DLD1 (cell line): ENCODE data around the gene DDA1.

Experiments
- in situ Hi-C: cut with HindIII; loops from 2 replicates; pipeline ENCODE4 v1.10.0; 2017; ENCODE audit warnings: low sequenced_read_pairs

DDA1 gene

DNA sequence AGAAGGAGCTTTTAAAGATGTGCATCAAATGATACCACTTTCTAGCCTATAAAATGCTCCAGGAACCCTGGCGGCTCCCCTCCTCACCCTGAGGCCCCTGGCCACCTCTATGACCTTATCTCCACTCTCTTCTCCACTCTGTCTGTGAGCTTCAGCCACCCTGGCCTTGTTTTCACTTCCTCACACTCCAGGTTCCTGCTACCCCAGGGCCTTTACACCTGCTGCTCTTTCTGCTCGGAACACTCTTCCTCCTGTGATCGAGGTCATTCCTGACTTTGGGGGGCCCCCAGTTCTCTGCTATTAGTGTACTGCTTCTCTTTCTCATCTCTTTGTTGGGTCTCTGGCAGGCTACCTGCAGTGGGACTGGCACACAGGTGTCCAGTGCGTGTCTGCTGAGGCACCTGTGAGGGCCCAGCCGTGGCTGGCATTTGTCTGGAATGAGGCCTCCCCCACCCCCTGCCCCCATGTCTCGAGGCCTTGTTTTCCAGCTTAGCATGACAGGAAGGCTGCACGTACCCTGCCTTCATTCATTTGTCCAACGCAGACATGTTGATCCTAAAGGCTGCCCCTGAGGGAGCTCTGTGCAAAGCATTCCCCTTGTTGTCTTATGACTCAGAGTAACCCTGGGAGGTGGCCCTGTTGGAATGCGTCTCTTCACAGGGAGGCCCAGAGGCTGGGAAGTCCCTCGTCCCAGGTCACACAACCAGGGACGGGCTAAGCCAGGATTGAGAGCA lies 2.3 kb downstream of the DDA1 start:
- in situ Hi-C loops, result no loop called here

DNA sequence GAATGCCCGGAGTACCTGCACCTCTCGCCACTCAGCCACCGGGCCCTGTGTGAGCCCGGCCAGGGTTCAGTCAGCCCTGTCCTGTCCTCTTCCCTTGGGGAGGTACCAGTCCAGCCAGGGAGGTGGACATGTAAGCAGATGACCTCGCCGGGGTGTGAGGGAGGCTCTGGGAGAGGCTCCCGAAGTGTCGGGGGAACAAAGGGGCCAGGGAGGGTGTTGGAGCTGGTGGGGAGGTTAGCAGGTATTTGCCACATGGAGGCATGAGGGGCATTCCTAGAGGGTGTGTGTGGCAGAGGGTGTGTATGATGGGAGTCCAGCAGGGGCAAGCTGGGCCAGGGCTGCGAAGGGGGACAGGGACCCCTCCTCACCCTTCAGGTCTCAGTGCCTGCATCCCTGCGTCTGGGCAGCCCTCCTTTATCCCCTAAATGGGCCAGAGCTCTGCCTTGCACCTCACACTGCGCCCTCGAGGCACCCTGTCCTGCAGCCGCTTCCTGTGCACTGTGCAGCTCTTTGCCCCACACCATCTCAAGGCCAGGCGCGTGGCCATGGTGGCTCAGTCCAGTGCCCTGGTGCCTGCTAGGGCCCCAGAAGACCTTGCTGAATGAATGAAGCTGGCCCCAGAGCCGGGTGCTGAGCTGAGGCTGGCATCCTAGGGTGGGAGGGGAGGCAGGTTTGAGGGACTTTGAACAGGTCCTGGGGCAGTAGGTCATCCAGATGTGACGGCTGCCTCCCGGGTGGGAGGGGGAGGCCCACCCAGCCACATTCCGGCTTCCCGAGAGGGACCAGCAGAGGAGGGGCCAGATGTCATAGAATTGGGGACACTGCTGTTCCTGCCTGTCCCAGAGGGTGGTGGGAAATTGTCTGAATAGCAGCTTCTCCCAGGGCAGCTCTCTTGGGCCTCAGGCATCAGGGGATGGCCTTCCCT lies 3.1 kb downstream of the DDA1 start:
- in situ Hi-C loops, result no loop called here

DNA sequence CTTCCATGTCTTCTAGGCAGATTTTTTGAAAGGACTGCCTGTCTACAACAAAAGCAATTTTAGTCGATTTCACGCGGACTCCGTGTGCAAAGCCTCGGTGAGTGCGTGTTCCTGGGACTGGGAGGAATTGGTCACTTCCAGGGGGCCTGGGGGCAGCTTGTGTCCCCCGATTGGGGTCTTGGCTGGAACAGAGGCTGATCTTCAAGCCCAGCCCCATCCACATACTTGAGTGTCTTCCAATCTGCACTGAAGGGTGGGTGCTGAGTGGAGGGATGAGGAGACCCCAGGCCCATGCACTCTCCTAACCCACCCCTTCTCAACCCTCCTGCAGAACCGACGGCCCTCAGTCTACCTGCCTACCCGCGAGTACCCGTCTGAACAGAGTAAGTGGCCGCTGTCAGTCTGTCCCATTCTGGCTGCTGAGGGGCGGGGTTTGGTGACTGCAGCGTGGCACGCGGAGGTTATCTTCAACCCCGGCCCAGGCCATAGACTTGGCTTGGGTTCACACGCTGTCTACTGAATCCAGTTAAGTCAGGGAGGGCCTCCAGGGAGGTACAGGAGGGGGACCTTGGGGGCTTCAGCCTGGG lies 4.7 kb downstream of the DDA1 start:
- in situ Hi-C loops, result no loop called here

DNA sequence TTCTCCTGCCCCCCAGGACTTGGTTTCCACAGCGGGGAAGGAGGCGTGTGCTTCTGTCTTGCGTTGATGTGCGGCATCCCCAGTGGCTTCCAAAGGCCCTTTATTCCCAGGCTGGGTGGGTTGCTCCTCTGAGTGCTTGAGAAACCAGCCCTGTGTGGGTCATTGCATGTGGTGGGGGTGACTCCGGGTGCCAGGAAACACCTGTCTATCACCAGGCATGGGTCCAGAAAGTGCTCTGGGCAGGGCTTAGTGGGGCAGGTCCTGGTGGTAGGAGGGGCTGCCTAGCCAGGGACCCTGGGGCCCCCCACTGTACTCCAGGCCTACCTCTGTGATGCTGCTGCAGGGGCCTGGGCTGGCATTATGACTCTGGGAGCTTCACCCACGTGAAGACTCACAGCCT lies 9.6 kb downstream of the DDA1 start:
- in situ Hi-C loops, result no loop called here

DNA sequence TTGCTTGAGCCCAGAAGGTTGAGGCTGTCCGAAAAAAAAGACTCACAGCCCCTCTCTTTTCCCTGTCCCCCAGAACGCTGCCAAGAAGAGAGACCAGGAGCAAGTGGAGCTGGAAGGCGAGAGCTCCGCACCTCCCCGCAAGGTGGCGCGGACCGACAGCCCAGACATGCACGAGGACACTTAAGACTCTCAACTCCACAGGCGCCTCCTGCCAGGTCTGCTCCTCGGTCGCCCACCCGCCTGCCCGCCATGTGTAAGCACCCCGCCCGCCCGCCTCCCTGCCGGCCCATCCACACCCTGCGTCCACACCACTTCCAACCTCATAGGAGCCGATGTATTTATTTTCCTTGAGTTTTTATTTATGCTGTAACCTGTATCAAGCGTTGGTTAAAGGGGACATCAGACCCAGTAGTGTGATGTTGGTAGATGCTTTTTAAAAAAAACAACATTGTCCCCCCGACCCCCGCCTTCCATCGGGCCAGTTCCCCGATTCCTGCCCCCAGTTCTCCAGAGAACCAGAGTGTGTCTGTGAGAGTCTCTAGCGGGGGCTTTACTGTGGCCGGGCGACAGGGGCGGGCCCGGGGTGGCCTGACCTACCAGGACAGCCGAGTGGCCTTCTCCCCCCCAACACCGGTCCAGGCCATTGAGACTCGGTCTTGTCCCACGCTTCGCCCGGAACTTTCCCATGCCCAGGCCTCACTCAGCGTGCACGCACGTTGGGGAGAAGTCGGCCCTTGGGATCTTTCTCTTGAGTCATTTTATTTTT lies 10.3 kb downstream of the DDA1 start:
- in situ Hi-C loops, result no loop called here

DNA sequence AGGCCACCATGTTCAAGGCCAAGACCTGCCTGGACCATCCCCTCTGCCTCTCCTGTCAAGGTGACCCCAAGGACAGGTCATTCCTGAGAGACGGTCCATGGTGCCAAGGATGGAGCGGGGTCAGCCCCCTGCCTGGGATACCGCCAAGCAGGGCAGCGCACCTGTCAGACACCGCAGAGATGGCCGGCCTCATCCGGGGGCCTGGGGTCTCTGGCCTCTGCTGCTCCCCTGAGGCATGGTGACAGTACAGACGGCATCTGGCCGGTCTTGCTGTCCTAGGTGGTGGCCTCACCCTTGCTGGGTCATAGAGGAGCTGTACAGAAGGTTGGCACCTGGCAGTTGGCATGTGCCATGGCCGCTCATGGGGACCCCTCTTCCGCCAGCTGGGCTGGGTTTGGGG lies 11.1 kb downstream of the DDA1 start:
- in situ Hi-C loops, result no loop called here

DNA sequence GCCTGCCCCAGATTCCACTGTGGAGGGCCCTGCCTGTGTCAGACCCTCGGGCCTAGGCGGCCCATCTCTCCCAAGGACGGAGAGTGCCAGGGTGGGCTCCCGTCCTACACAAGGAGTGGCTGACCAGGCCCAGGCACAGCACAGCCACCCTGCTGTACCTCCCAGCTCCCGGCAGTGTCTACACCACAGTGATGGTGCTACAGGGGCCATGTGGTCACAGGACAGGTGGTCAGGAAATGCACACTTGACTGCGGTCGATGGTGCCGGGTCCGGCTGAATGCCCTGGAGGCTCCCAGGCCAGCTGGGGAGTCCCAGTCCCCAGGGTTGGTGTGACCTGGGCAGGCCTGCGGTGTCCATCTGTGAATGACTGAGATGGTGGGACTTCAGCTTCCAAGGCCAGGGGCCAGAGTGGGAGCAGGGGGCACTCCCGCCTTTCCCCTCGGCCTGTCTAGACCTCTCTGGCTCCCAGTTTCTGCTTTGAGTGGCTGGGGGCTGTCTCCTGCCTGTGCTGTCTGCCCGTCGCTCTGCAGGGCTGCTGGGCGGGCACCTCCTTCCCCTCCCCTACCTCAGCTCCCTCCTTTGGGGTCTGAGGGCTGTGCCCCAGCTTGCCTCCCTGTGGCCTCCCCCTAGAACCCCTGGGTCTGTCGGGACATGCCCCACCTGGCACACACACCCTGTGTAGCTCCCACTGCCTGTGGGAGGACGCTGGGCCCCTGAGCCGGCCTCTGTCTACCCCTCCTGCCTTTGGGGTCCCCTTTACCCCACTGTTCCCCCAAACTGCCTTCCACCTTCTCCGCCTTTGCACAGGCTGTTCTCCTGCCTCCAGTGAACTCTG lies 12.5 kb downstream of the DDA1 start:
- in situ Hi-C loops, result no loop called here

DNA sequence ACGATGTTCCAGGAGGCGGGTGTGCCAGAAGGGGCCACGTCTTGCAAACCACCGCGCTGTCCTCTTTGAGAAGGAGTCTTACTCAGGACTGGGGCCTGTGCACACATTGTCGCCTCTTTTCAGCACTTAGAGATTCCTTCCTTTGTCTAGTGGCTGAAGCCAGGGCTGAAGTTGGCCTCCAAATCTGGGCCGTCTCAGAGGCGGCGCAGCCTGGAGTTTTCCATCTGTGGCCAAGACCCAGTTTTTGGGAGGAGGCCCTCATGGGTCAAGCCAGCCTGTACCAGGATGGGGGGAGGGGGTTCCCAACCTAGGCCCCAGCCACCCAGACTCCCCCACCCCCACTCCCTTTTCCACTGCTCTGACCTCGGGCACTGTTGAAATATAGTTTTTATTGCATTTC lies 13.5 kb downstream of the DDA1 start:
- in situ Hi-C loops, result no loop called here

DNA sequence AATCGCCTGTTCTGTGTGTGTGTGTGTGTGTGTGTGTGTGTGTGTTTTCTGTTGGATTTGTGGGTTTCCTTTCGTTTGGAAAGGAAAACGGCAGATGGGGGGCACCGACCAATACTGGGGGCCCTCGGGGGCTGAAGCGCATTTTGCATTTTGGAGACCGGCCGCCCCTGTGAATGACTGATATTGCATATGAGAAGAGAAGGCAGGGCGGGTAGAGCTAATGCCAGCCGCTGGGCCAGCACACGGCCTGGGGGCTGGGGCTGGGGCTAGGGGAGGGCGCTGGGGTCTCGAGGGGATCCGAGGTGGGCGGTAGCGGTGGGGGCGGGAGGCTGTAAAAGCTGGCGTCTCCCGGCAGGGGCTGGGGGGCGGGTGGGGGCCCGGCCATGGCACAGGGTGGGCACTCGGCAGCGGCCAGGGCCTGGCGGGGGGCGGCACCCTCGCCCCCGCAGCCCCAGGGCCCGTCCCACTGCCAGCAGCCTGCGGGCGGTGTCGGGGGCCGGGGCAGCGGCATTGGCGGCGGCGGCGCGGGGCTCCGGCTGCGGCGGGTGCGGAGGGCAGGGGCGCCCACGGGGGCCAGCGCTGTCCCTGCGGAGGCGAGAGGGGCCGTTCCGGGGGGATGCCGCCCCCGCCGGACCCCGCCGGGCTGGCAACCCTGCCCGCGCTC lies 14.1 kb downstream of the DDA1 start:
- in situ Hi-C loops, result no loop called here

DNA sequence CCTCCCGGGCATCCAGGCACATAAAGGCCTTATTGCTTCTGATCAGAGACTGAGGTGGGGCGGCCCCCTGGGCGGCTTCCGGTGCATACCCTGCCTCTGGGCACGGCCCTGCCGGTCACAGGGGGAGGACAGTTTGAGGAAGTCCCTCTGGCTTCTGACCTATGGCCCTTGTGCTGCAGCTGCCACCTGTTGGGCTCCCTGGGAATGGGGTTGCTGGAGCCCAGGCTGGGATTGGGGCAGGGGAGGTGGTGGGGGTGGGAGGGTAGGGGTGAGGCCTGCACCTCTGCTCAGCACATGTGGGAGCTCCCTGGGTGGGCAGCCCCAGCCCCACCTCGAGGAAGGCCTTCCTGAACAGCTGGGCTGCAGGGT lies 14.6 kb downstream of the DDA1 start:
- in situ Hi-C loops, result no loop called here

DNA sequence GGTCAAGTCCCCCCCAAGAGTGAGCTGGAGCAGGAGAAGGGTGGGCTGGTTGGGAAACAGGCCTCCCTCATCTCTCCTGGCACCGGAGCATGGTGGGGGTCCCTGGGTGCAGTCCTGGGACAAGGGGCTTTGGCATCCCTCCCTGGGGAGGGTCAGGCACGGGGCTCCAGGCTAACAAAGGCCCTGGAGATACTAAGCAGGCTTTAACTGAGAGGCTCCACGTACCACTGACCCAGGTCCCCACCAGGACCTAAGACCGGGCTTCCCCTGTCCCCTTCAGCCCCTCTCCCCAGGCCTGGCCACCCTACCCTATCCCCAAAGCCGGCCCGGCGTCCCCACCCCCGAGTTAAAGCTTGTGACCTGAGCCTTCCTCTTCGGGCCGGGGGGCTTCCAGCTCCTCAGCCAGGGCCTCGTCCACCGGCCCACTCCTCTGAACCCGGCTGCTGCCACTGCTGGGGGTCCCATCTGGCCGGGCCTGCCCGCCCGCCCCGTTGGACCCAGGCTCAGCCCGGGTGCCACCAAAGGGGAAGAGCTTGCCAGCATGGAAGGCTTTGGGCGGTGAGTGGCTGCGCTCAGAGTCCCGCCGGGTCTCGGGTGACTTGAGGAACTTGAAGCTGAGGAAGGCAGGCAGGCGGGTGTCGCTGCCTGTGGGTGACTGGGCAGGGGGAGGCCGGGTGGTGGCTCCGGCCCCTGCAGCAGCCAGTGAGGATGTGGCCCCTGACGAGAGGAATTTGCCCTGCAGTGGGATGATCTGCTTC lies 15.2 kb downstream of the DDA1 start:
- in situ Hi-C loops, result no loop called here

DNA sequence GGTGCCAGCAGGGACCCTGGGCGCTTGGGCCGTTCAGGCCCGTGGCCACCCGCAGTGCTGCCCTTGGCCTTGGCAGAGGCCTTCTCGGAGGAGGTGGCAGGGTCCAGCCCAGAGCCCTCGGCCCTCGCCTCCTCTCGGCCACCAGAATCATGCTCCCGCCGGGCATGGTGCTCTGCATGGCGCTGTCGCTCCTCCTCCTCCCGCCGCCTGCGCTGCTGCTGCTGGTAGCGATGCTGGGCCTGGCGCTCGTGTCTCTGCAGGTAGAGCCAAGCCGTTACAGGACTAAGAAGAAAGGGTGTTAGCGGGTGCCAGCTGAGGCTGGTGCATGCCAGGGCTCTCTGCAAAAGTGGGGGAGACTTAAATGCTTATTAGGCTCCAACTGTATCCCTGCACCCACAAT lies 15.8 kb downstream of the DDA1 start:
- in situ Hi-C loops, result no loop called here

DNA sequence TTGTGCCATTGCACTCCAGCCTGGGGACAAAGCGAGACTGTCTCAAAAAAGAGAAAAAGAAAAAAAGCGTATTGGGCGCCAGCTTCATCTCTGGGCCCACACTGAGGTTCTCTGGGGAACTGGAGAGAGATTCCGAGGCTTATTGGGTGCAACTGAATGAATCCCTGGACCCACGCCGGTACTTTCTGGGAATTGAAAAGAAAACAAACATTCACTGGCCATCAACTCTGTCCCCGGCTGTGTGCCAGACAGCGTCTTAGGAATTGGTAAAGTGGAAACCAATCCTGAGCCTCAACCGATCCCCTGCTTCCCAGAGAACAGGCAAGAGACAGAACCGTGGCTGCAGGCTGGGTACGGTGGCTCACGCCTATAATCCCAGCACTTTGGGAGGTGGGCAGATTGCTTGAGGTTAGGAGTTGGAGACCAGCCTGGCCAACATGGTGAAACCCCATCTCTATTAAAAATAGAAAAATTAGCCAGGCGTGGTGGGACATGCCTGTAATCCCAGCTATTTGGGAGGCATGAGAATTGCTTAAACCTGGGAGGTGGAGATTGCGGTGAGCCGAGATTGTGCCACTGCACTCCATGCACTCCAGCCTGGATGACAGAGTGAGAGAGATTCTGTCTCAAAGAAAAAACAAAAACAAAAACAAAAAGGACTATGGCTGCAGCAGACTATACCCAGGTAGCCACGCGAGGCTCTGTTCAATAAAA lies 16.7 kb downstream of the DDA1 start:
- in situ Hi-C loops, result no loop called here

DNA sequence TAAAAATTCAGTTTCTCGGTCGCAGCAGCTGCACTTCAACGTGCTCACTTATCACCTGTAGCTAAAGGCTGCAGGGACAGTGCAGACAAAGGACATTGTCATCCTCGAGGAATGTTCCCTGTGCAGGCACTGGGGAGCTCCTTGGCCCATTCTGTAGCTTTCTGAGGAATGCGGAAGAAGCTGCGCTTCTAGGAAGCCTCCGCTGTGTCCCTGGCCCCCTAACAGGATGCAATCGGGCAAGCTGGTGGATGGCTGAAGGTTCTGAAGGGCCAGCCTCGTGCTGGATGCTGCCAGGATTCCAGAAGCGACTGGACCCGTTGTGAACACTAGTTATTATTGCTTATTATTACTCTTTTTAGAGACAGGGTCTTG lies 17.2 kb downstream of the DDA1 start:
- in situ Hi-C loops, result no loop called here

DNA sequence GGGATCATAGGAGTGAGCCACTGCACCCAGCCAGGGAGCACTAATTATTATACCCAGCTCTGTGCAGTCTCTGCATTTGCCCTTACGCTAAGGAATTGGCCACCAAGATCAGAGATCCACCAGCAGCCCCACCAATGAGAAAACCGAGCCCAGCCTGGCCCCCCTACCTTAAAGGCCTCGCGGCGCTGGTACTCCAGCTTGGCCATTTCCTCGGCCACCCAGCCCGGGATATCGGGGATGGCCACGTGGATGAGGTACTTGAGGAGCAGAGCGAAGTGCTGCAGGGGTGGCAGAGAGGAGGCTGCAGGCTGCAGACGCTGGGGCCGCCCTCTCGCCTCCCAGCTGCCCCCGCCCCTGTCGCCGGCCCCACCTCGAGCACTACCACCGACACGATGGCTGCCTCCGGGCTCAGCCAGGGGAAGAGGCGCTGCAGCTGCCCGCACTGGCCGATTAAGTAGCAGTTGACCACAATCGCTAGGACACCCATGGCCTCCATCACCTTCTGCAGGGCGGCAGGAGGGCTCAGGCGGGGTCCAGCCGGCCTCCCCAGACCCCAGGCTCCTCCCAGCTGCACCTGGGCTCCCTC lies 17.8 kb downstream of the DDA1 start:
- in situ Hi-C loops, result no loop called here

DNA sequence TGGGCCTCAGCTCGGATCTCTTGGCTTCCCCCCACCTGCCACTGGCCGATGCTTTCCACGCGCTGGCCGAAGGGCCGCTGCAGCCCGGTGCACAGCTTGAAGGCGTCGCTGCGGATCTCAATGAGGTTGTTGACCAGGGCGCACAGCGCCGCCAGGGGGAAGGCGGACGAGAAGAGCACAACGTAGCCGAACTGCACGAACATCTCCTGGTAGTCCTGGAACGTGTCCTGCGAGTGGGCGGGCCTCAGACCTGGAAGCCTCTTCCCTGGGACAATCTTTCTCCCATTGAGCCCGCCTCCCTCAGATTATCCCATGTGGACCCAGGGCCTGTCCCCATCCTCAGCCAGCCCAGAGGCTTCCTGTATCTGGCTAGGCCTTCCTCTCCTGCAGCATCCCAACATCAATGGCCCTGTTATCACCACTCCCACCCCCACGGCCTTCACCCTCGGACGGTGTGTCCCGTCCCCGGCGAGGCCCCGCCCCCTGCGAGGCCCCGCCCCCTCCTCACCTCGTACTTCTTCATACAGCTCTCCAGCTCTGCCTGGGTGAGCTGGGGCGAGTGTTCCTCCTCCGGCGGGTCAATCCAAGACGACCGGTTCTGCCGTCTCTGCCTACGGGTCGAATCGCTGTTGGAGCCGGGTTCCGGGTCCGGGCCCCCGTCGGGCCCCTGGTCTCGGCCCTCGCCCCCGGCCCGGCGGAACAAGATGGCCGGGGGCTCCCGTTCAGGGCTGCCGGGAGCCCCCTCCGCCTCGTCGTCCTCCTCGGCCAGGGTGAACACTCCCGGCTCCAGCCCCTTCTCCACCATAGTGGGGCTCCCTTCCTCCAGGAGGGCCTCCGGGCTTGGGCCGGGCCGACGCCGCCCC lies 18.5 kb downstream of the DDA1 start:
- in situ Hi-C loops, result no loop called here
